GM18867 (cell line): ENCODE data around the gene CPN1.

Source experiments
- ATAC-seq: cut with Tn5 transposase; IDR thresholded peaks from one replicate; pipeline ENCODE4 v1.9.1; 2021; ENCODE audit warnings: mild to moderate bottlenecking, moderate library complexity; ENCODE audit not compliant: unreplicated experiment

The CPN1 gene

DNA sequence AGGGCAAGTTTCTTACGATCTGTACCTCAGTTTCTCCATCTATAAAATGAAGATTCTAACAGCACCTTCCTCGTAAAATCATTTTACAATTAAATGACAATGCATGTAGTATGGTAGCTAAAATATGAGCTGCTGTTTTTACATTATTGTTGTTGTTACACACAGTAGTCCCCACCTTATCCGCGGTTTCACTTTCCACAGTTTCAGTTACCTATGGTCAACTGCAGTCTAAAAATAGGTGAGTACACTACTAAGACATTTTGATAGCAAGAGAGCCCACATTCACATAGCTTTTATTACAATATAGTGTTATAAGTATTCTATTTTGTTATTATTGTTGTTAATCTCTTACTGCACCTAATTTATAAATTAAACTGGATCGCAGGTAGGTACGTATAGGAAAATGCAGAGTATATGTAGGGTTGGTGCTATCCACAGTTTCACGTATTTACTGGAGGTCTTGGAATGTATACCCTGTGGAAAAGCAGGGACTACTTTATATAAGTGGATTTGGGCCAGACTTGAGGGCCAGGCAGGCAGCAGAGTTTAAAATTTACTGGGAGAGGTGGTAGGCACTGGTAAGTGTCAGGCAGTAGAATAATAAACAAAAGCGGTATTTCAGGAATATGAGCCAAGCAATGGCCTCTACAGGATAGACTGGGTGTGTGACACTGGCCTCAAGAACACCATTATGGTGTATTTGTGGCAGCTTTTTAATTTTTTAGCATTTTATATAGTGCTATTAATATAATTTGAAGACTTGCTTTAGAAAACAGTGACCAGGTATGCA is 82.2 kb downstream of the CPN1 start:
- ATAC-seq, result no peak

DNA sequence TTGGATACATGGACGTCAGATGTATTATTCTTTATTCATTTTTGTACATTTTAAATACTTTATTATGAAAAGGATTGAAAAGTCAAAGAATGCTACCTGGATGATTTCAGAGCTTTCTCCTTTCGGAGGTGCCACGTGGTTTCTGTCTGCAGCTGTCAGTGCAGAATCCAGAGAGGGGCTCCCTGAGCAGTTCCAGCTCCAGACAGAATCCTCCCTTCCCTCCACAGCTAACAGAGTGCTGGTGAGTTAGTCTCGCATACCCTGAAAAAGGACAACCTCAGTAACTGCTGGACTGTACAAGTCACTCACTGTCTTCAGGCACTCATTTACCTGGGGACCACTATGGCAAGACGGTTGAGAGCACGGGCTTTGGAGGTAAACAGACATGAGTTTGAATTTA is 82.8 kb downstream of the CPN1 start:
- no peak for ATAC-seq

DNA sequence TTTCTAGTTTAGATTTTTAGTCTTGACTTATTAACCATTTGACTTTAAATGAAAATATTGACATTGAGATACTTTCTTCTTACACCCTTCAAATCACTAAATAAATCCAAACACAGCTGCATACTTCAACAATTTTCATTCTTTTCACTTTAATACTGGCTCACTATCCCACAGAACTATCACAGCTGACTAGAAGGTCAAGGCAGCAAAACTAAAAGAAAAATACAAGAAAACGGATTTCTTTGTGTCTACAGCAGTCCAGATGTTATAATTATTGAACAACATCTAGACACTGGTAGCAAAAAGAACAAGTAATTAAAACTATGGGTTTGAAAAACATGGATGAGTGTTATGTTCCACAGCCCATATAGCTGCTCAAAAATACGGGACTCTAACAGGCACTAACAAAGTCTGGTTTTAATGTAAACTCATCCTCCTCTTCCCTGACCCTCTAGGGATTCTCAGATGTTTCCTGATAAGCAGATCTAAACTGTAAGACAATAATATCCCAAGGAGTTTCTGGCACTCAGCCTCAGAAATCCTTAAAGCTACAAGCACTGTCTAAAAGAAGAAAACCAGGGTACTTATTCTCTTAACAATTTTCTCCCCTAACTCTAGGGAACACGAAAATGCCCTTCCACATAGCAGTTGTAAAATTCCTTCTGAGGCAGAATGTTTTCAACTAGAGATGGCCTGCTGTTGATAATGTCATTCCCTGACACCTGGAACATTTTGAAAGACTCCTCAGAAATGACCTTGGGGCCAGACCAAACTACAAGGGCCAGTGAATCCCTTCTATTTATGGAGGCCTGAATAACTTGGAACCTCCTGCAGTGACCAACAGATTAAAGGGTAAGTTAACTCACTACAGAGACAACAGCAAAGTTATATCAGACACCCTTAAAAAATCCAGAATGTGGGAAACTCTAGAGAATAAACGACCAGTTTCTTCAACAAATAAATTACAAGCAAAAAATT is 84.7 kb downstream of the CPN1 start:
- ATAC-seq, result no peak

DNA sequence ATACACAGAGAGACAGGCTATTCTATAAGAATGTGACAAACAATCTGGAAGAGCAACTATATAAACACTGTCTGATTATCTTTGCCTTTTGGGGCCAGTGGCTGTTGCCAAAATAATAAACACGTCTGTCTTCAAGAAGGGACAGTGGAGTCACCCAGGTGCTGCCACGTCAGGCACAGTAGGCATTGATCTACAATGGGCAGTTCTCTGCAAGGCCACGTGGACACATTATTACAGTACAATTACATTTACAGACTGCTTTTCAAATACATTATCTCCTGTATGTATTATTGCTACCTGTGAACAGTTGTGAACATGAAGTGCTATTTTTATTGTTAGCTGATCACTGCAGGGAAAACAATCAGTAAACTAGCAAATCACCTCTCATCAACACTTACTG is 86.0 kb downstream of the CPN1 start:
- ATAC-seq, result no peak

DNA sequence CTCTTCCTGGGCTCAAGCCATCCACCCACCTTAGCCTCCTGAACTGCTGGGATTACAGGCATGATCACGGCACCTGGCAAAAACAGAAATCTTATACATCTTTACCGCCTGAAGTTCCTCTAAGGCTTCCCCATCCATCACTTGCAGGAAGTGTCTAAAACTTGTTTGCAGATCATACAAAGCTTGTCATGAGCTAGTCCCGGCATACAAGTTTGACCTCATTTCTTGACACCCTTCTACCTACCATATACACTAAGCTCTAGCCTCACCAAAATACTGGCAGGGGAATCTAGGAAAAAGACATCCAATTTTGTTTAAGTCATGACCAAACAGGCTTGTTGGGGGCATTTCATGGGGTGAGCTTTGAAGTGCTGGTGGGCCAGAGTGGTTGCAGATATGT is 86.4 kb downstream of the CPN1 start:
- ATAC-seq, result no peak

DNA sequence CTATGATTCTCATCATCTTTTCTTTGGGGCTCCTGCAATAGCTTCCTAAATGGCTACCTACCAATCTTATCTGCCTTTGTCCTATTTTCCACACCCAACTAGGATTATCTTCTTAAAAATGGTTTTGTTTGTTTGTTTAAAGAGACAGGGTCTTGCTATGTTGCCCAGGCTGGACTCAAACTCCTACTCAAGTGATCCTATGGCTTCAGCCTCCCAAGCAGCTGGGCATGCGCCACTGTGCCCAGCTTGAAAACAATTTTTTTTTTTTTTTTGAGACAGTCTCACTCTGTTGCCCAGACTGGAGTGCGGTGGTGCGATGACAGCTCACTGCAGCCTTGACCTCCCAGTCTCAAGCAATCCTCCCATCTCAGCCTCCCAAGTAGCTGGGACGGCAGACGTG is 86.9 kb downstream of the CPN1 start:
- ATAC-seq, result no peak

DNA sequence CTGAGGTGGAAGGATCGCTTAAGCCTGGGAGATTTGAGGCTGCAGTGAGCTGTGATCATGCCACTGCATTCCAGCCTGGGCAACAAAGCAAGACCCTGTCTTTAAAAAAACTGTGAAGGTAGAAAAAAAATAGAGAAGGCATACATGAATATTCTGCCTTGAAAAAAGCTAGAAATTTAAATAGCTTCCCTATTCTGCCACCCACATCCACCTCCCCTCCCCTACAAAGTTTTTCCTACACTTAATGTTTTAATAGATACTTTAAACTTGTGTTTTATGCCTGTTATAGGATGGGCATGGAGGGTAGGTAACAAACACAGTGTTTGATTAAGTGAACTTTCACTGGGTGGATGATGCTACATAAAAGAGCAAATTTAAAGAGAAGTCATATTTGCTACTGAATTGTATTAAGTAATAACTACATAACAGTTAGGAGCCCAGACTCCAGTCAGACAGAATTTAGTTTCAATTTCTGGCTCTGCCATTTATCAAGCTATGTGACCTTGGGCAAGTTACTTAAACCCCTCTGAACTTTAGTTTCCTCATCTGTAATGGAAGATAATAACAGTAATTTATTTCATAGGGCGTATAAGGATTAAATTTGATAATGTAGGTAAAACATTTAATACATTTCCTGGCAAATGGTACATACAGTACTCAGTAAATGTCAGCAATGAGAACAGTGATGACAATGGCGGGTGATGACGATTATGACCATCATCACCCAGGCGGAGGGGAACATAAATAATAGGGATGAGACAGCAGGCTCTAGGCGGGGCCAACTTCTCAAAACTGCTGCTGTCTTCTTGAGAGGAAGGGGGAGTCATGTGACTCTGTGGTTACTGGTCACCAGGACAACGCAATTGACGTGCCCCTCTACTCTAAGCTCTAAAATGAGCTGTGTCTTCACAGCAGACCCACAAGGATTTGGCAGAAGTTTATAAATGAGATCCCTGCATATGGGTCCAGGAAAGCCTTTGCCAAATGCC is 87.7 kb downstream of the CPN1 start:
- peak; percentile 75 for ATAC-seq
